GM12801 (cell line): ENCODE results near the gene BOLA2B.

ENCODE experiments used
- CTCF ChIP-seq: IDR thresholded peaks from one replicate; pipeline ENCODE4 v1.5.1; 2011; ENCODE audit warnings: control low read depth; ENCODE audit not compliant: insufficient read length; ENCODE audit errors: extremely low read depth

BOLA2B gene

GRCh38 chr16:30147843-30148510, 45.5 kb downstream of the BOLA2B start:
- TF ChIP-seq CTCF = no peak

GRCh38 chr16:30145657-30146056, 47.8 kb downstream of the BOLA2B start:
- no peak for TF ChIP-seq CTCF

- TF ChIP-seq CTCF = no peak
Measured at GRCh38 chr16:30144917-30145316, 48.5 kb downstream of the BOLA2B start.

GRCh38 chr16:30144017-30144416, 49.4 kb downstream of the BOLA2B start:
- TF ChIP-seq CTCF = no peak

- no peak for TF ChIP-seq CTCF
Measured at GRCh38 chr16:30143347-30143702, 50.1 kb downstream of the BOLA2B start.
